HG03442 (cell line): ENCODE measurements around the gene IARS1.

Source experiments
- ATAC-seq: cut with Tn5 transposase; IDR thresholded peaks from one replicate; pipeline ENCODE4 v1.9.1; 2021; ENCODE audit warnings: mild to moderate bottlenecking, moderate library complexity; ENCODE audit not compliant: unreplicated experiment

IARS1 gene

DNA sequence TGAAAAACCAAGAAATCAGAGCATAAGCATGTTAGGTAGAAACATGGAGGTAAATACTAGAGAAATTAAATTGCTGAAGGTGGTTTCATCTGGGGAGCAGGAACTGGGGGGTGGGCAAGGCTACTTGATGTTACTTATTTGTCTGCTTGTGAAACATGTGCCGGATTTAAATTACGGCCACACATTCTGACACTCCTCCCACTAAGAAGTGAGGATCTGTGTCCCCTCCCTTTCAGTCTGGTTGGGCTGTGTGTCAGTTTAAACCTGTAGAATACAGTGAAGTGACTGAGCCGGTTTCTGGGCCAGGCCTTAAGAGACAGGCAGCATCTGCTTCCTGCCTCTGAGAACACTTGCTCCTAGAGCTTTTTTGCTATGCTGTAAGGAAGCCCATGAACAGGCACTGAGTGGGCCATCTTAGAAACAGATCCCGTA lies 2.3 kb upstream of the IARS1 start:
- no peak for ATAC-seq

DNA sequence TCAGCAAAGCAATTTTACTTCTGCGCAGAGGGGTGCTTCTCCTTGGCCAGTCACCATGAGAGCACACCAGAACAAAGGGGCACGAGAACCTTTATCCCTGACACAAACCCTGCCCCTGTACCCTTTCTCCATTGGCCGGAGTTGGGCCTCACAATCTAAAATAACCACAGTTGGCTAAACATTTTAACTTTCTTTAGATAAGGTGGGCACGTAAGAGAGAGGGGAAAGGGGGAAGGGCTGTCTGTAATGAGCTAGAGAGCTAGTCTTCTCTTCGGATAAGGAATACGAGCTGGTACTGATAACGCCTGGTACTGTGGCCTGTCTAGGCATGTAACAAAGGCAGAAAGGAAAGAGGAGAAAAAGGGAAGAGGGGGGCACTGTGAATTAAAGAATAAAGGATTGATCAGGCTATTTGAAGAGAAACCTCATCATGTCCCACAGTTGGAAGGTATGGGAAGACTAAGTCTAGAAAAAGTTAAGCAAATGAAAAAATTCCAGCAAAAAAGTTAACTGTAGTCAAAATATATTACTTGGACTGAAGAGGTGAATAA lies 1.8 kb upstream of the IARS1 start:
- ATAC-seq: no peak

DNA sequence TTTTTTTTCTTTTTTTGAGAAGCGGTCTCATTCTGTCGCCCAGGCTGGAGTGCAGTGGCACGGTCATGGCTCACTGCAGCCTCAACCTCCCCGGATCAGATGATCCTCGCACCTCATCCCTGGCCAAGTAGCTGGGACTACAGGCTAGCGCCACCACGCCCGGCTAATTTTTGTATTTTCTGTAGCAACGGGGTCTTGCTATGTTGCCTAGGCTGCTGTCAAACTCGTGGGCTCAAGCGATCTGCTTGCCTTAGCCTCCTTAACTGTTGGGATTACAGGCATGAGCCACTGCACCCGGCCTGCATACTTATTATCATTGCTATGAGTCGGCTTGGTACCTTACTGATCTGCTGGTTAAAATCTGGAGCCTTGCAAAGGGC lies 790 bp upstream of the IARS1 start:
- ATAC-seq: no peak

- ATAC-seq: no peak
These were observed 482 bp downstream of the IARS1 start for GRCh38 chr9:92293075-92293354.

DNA sequence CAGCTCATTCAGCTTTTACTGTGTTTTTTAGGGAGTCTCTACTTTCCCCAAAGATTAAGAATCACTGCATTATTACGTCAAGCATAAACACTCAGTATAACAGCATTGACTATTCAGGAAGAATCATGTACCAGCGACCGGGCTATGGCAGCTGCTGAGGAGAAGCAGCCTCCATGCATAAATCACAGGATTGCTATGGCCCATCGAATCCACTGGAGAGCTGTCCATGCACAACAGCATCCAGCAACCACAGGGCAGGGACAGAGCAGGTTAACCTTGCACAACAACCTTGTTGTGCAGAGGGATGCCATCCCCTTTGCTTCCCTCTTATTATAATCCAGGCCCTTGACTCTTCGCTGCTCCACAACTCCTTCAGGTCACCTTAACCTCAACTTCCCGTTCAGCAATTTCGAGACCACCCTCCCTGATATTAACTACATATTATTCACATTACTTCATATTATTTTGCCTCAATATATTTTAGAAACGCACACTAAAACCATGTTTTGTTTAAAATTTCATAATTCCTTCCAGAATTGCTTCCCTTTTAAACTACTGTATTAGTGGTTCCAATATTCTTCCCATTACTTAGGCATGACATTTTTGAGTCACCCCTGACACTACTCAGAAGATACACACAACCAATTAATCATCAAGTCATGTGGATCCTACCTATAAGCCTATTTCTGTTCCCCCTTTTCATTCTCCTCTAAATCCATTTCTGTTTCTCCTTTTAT lies 991 bp downstream of the IARS1 start:
- no peak for ATAC-seq

DNA sequence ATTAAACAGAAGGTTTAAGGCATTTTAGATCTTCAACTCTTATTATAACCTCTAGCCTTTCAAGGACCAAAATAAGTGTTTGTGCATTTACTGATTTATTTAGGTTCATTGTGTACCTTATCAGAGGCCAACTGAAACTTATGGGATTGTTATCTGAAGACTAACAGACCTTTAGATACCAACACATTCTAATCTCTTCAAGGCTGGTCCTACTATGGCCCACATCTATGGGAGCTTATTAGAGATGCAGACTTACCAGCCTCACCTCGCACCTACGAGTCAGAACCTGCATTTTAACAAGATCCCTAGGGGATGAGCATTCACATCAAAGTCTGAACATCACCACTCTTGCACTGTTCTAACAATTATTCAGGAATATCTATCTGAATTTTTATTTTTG lies 1.9 kb downstream of the IARS1 start:
- no peak for ATAC-seq

DNA sequence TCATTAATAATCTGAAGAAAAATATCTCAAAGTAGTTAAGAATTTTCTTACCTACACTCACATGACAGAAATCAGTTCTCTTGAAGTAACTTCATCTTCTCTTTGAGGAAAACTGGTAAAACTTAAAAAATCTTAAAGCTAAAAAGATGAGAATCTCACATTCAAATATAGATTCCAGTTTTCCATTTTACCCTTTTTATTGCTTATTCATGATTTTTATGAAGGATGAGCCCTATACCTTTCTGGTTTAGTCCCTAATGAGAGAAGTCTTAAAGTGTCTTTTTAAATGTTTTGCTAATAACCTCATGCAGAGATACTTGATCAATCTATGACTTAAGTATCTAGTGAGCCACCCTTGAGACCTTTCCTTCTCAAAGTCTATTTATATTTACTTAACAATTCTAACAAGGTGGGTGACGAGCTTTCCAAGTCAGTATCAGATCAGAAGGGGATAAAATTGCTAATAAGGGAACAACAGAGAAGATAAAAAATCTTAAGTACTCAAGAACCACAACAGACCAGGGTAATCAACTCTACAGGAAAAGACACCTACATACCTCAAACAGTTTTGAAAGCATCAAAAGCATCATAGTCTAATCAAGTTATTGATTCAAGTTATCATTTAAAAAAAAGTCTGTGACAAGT lies 2.6 kb downstream of the IARS1 start:
- ATAC-seq: no peak

DNA sequence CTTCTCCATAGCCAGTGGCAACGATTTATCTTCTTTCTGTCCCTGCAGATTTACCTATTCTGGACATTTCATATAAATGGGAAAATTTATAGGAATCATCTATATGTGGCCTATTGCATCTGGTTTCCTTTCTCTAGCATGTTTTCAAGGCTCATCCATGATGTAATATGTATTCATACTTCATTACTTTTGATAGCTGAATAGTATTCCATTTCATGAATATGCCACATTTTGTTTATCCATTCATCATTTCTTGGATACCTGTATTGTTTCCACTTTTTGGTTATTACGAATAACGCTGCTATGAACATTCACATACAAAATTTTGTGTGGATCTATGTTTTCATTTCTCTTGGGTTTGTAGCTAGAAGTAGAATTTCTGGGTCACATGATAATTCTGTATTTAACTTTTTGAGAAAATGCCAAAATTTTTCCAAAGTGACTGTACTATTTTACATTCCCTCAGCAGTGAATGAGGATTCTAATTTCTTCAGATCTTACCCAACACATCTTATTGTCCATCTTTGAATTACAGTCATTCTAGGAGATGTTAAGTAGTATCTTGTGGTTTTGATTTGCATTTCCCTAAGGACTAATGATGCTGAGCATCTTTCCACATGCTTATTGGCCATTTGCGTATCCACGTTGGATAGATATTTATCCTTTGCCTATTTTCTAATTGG lies 3.6 kb downstream of the IARS1 start:
- ATAC-seq: no peak

DNA sequence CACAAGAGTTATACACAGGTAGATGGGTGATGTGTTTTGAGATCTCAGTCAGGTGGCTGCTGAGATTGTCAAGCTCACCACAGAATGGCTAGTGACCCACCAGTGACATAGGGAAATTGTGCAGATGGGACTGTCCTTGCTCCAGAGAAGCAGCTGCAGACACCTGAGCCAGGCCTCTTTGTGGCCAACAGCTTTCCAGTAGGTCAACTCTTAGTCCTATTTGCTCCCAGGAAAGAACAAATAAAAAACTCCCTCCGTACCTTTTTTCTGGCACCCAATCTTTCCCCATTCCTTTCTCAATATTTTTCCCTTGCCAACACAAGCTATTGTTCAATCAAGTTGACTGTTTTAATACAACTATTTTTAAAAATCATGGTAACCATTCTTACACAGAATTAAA lies 14.2 kb downstream of the IARS1 start:
- ATAC-seq: no peak

DNA sequence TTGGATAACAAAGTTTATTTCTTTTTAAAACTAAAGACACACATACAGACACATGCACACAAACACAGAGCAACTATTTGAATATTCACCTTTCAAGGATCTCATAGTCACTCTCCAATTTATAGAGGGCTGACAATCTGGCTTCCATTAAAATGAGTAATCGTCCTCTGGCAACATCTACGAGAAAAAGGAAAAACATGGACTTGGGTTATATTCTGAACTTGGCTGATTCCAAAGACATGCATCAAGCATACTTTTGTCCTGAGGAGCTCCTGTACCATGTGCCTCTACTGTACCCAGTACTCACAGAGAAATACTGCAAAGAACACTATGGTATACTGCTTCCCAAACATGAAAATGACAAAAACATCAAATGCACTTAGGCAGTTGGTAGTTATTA lies 15.4 kb downstream of the IARS1 start:
- no peak for ATAC-seq

- no peak for ATAC-seq
These were observed 17.0 kb downstream of the IARS1 start for GRCh38 chr9:92276331-92277032.

DNA sequence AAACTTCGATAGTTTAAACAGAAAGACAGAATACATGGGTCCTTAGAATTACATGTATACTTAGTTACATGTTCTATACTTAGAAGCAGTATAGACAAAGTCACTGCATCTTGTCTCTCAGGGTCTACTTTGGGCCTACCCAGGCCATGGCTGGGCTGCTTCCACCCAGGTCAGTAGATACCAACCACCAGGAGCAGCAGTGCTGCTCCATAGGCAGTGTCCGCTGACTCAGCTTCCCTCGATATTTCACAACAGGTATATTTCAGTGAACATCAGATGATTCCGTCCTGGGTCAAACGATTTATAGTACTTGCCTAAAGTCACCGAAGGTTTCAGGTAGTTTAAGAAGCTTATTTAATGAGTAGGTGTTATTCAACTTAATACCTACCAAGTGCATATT lies 18.0 kb downstream of the IARS1 start:
- no peak for ATAC-seq

DNA sequence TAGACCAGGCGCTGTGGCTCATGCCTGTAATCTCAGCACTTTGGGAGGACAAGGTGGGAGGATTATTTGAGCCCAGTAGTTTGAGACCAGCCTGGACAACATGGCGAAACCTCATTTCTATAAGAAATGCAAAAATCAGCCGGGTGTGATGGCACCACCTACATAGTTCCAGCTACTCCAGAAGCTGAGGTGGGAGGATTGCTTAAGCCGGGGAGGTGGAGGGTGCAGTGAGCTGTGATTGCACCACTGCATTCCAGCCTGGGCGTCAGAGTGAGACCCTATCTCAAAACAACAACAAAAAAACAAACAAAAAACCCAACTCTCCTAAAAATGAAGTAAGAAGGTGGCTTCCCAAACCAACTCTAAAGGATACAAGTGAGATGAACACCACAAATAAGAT lies 23.0 kb downstream of the IARS1 start:
- no peak for ATAC-seq

GRCh38 chr9:92266486-92266885 lies 27.0 kb downstream of the IARS1 start:
- ATAC-seq: no peak

DNA sequence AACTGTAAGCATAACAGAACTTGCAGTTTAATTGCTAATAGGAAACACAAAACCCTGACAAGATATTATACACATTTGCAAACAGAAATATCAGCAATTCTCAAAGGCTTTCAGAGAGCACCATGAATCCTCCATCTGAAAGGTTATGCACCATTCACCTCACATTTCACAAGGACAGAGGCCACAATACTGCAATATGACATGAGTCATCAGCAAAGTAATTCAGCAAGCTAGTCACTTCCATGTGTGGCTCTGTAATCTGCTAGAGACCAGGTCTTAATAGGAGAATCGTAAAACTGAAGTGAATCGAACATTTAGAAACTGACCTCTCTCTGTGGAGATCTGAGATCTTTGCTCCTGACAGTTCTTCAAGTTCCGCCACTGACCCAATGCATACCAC lies 28.3 kb downstream of the IARS1 start:
- no peak for ATAC-seq

- ATAC-seq: no peak
These were observed 30.4 kb downstream of the IARS1 start for GRCh38 chr9:92263131-92263530.

DNA sequence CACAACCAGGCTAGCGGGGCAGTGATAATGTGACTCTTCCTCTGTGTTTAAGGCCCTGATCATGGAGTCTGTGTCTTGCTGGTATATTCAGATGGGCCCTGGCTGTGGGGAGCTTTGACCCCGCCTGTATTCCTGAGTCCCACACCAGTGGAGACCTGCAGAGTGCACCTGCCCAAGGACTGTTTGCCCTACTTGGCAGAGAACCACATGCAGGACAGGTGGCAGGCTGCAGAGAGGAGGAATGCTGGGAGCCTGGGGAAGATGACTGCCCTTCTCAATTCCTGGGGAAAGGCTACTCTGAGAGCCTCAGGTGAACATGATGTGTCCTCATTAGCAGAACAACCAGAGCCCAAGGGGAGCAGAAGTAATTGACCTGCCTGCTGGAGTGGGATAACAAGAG lies 36.2 kb downstream of the IARS1 start:
- no peak for ATAC-seq

DNA sequence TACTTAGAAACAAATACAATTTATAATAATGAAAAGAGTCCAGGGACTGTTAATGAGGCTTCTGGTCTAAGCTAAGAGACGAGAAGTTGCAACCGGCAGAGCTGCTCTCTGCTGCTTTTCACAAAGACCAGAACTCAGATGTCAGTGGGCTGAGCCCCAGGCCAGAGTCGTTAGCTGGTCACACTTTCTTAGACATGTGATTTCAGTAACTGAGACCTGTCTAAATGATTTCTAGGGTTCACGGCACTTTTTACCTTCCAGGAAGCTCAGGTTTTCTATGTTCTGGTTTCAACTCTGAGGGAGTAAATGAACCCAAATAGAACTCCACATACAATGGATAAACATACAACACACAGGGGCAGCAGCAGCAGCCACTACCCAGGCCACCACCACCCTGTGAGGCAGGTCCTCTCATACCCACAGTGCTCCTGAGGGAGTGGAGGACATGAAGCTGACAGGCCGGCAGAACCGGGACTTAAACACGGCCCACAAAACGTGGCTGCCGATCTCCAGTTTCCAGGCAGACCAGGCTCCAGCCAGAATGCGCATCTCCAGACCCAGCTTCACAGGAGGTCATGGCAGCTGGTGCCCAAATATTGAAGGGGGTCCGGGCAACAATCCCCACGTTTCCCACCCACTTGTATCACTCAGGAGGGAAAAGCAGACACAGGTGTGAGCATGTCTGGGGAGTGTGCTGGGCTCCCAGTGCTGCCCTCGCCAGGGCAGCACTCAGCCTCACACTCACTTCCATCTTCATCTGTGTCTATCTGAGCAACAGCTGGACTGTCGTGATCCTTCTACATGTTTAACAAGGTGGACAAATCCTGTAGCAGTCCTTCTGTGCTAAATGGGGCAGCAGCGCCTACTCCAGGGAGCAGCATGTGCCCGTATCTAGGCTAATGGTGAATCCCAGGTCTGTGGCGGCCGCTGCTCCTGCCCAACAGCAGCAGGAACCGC lies 38.8 kb downstream of the IARS1 start:
- no peak for ATAC-seq

DNA sequence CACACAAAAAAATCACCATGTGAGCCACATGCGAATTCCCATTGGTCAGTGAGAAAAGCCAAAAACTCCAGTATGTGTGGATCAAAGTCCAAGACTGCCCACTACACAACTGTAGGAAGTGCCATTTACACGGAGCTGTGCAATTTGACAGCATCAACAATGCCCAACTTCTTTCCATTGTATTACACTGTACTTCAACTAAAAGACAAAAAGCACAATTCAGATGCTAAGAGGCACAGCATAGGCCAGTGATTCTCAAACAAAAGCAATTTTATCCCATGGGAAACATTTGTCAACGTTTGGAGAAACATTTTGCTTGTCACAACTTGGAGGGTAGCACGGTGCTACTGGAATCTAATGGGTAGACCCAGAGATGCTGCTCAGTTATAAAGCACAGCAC lies 39.8 kb downstream of the IARS1 start:
- no peak for ATAC-seq

DNA sequence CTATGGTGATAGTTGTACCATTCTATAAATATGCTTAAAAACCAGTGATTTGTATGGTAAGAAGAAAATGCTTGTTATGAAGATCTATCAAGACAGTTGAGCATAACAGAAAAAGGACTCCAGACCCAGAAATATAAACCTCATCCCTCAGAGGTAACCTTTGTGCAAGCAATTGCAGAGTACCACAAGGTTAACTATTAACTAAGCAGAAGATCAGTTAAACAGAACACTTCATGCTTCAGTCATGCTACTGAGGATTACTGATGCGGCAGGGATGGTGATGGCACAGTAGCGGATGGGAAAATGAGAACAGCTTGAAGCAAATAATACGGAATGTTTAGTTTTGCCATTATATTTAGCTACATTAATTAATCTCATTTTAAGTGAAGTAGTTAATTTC lies 45.5 kb downstream of the IARS1 start:
- ATAC-seq: no peak
